HepG2 (cell line): ENCODE data around the gene FBXO9. TPM values are rescaled to one million over a fixed set of nuclear protein-coding genes. Genes with fewer than 3 reads are reported as not detected.

ENCODE experiments used
- AKAP8 ChIP-seq: sonication (generic); formaldehyde crosslinking; IDR thresholded peaks from 2 replicates; pipeline ENCODE4 v1.5.1; 2020; ENCODE audit warnings: mild to moderate bottlenecking, missing genetic modification reagents
- ATF1 ChIP-seq: IDR thresholded peaks from 2 replicates; pipeline ENCODE4 v1.6.1; 2016; ENCODE audit warnings: mild to moderate bottlenecking, control low read depth
- KDM3A ChIP-seq: IDR thresholded peaks from 2 replicates; pipeline ENCODE4 v1.6.1; 2018; ENCODE audit warnings: low read depth, missing compliant biosample characterization
- LRRFIP1 ChIP-seq: sonication (generic); formaldehyde crosslinking; conservative IDR thresholded peaks from 2 replicates; pipeline ENCODE4 v1.4.0; 2020; ENCODE audit warnings: missing genetic modification reagents
- POLR2AphosphoS2 ChIP-seq: IDR thresholded peaks from 2 replicates; pipeline ENCODE4 v1.6.1; 2011; ENCODE audit warnings: low read depth, low read length, improper control_type of control experiment
- SAFB2 ChIP-seq: sonication (generic); formaldehyde crosslinking; IDR thresholded peaks from 2 replicates; pipeline ENCODE4 v1.5.1; 2020; ENCODE audit warnings: missing genetic modification reagents, low read depth, mild to moderate bottlenecking, borderline replicate concordance
- TCF12 ChIP-seq, 2 experiments: fragments of 450-650 bp in 1 of 2; sonication (generic) in 1 of 2; formaldehyde crosslinking in 1 of 2; IDR thresholded peaks; 2 replicates each; pipeline versions ENCODE4 v1.6.1 to v1.8.0; 2017 to 2022; ENCODE audit warnings: antibody characterized with exemption in 1 of 2, mild to moderate bottlenecking in 1 of 2, missing genetic modification reagents in 1 of 2, moderate library complexity in 1 of 2
- THAP11 ChIP-seq: IDR thresholded peaks from 2 replicates; pipeline ENCODE4 v1.6.1; 2016; ENCODE audit warnings: missing biosample characterization, missing genetic modification reagents
- ZBTB38 ChIP-seq: sonication (generic); formaldehyde crosslinking; IDR thresholded peaks from 2 replicates; pipeline ENCODE4 v1.5.1; 2020; ENCODE audit warnings: mild to moderate bottlenecking, missing genetic modification reagents
- ZFAT ChIP-seq: sonication (generic); formaldehyde crosslinking; conservative IDR thresholded peaks from 2 replicates; pipeline ENCODE4 v1.8.1; 2023; ENCODE audit warnings: missing genetic modification reagents, inconsistent platforms
- ZNF382 ChIP-seq: sonication (generic); formaldehyde crosslinking; IDR thresholded peaks from 2 replicates; pipeline ENCODE4 v1.5.0; 2020; ENCODE audit warnings: missing genetic modification reagents, mild to moderate bottlenecking, borderline replicate concordance
- ZNF446 ChIP-seq: sonication (generic); formaldehyde crosslinking; IDR thresholded peaks from 2 replicates; pipeline ENCODE4 v1.5.0; 2020; ENCODE audit warnings: mild to moderate bottlenecking, missing genetic modification reagents
- ZNF709 ChIP-seq: sonication (generic); formaldehyde crosslinking; IDR thresholded peaks from 2 replicates; pipeline ENCODE4 v1.5.0; 2020; ENCODE audit warnings: mild to moderate bottlenecking, missing genetic modification reagents
- ZNF841 ChIP-seq: sonication (generic); formaldehyde crosslinking; IDR thresholded peaks from 2 replicates; pipeline ENCODE4 v1.8.1; 2023; ENCODE audit warnings: missing genetic modification reagents, borderline replicate concordance
- ZSCAN21 ChIP-seq: sonication (generic); formaldehyde crosslinking; IDR thresholded peaks from 2 replicates; pipeline ENCODE4 v1.8.0; 2022; ENCODE audit warnings: mild to moderate bottlenecking, missing genetic modification reagents, moderate library complexity, borderline replicate concordance
- polyA plus RNA-seq, 8 experiments: library from polyadenylated mRNA; depleted of rRNA in 3 of 8; stranded (reverse) in 7 of 8; unstranded in 1 of 8; fragments of >200 nt; fragmentation: Illumina TruSeq in 4 of 8; extraction: Trizol in 4 of 8; gene quantifications; 2 replicates each; pipeline versions ENCODE4 v1.2.1 to v1.2.3, GENCODE V29; 2011 to 2016; ENCODE audit warnings: low read depth in 4 of 8, missing spikeins in 1 of 8, mixed read lengths in 1 of 8; ENCODE audit not compliant: insufficient read depth in 1 of 8
- total RNA-seq, 5 experiments: library from RNA; depleted of rRNA; stranded (reverse); fragments of >200 nt; fragmentation: Illumina TruSeq; extraction: Trizol; gene quantifications; 2 replicates each; pipeline ENCODE4 v1.2.3, GENCODE V29; 2016; ENCODE audit warnings: low read depth in 1 of 5
- TF ChIP-seq, protein P1 (sequence below): sonication (generic); formaldehyde crosslinking; IDR thresholded peaks from 2 replicates; pipeline ENCODE4 v1.4.0; 2020; ENCODE audit warnings: mild to moderate bottlenecking, missing genetic modification reagents
- TF ChIP-seq, protein P2 (sequence below): sonication (generic); formaldehyde crosslinking; IDR thresholded peaks from 2 replicates; pipeline ENCODE4 v1.4.0; 2020; ENCODE audit warnings: mild to moderate bottlenecking, missing genetic modification reagents
- TF ChIP-seq, protein P3 (sequence below): sonication (generic); formaldehyde crosslinking; IDR thresholded peaks from 2 replicates; pipeline ENCODE4 v1.4.0; 2020; ENCODE audit warnings: missing genetic modification reagents

Gene FBXO9
- total and polyA plus RNA-seq, 2 of the 13 experiments (the other 11 are each of a cell fraction or from before 2014, with no cell fraction given), result 64.3 to 98.4 TPM

DNA sequence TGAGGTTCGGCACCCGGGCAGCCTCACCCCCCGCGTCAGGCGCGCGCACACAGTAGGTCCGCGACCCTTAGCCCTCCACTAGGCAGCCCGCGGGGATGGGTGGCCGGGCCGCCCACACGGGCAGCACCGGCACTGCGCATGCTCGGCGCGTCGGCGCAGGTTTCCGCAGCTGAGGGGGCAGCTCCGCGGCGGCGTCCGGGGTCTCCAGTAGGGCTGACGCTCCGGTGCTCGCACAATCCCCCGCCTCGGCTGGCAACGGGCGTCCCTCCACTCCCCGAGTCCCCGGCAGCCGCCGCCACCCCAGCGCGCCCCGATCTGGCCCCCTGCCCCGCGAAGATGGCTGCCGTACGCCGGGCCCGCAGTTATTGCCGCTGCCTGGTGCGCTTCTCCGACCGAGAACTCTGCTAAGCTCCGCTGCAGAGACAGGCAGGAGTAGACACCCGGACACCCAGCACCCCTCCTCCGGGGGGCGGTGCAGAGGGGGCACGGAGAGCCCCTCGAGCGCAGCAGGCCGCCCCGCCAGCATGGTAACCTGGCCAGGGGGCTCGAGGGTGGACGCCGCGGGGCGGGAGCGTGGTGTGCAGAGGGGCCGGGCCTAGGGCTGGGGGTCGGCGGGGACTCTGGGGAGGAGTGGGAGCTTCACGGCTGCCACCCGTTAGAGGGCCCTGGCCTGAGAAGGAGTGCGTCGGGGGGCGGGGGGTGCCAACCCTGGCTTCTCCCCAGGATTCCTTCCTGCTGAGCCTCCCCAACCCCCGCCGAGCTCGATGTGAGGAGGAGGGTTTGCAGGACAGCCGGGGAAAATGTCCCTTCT lies at the start of gene FBXO9 (continued):
- TF ChIP-seq, protein P1, sequence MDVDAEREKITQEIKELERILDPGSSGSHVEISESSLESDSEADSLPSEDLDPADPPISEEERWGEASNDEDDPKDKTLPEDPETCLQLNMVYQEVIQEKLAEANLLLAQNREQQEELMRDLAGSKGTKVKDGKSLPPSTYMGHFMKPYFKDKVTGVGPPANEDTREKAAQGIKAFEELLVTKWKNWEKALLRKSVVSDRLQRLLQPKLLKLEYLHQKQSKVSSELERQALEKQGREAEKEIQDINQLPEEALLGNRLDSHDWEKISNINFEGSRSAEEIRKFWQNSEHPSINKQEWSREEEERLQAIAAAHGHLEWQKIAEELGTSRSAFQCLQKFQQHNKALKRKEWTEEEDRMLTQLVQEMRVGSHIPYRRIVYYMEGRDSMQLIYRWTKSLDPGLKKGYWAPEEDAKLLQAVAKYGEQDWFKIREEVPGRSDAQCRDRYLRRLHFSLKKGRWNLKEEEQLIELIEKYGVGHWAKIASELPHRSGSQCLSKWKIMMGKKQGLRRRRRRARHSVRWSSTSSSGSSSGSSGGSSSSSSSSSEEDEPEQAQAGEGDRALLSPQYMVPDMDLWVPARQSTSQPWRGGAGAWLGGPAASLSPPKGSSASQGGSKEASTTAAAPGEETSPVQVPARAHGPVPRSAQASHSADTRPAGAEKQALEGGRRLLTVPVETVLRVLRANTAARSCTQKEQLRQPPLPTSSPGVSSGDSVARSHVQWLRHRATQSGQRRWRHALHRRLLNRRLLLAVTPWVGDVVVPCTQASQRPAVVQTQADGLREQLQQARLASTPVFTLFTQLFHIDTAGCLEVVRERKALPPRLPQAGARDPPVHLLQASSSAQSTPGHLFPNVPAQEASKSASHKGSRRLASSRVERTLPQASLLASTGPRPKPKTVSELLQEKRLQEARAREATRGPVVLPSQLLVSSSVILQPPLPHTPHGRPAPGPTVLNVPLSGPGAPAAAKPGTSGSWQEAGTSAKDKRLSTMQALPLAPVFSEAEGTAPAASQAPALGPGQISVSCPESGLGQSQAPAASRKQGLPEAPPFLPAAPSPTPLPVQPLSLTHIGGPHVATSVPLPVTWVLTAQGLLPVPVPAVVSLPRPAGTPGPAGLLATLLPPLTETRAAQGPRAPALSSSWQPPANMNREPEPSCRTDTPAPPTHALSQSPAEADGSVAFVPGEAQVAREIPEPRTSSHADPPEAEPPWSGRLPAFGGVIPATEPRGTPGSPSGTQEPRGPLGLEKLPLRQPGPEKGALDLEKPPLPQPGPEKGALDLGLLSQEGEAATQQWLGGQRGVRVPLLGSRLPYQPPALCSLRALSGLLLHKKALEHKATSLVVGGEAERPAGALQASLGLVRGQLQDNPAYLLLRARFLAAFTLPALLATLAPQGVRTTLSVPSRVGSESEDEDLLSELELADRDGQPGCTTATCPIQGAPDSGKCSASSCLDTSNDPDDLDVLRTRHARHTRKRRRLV (CRISPR knock-in tag), result no peak; the same call in 1 of the 2 replicates
- TF ChIP-seq SAFB2 (CRISPR knock-in tag), result peak; percentile 29; the same call in 1 of the 2 replicates
- no peak for TF ChIP-seq AKAP8 (CRISPR knock-in tag)
- TF ChIP-seq ZNF382 (CRISPR knock-in tag), result no peak
- TF ChIP-seq, protein P2, sequence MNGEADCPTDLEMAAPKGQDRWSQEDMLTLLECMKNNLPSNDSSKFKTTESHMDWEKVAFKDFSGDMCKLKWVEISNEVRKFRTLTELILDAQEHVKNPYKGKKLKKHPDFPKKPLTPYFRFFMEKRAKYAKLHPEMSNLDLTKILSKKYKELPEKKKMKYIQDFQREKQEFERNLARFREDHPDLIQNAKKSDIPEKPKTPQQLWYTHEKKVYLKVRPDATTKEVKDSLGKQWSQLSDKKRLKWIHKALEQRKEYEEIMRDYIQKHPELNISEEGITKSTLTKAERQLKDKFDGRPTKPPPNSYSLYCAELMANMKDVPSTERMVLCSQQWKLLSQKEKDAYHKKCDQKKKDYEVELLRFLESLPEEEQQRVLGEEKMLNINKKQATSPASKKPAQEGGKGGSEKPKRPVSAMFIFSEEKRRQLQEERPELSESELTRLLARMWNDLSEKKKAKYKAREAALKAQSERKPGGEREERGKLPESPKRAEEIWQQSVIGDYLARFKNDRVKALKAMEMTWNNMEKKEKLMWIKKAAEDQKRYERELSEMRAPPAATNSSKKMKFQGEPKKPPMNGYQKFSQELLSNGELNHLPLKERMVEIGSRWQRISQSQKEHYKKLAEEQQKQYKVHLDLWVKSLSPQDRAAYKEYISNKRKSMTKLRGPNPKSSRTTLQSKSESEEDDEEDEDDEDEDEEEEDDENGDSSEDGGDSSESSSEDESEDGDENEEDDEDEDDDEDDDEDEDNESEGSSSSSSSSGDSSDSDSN (CRISPR knock-in tag), result peak; percentile 92
- TF ChIP-seq THAP11 (CRISPR knock-in tag), result no peak
- TF ChIP-seq, protein P3, sequence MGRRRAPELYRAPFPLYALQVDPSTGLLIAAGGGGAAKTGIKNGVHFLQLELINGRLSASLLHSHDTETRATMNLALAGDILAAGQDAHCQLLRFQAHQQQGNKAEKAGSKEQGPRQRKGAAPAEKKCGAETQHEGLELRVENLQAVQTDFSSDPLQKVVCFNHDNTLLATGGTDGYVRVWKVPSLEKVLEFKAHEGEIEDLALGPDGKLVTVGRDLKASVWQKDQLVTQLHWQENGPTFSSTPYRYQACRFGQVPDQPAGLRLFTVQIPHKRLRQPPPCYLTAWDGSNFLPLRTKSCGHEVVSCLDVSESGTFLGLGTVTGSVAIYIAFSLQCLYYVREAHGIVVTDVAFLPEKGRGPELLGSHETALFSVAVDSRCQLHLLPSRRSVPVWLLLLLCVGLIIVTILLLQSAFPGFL (CRISPR knock-in tag), result no peak
- TF ChIP-seq ZFAT, result no peak
- peak; percentile 94 for TF ChIP-seq ZSCAN21 (CRISPR knock-in tag)
- TF ChIP-seq ZBTB38, result no peak
- TF ChIP-seq ATF1 (CRISPR knock-in tag), result no peak
- TF ChIP-seq POLR2AphosphoS2, result no peak
- no peak for TF ChIP-seq LRRFIP1 (CRISPR knock-in tag)
- TF ChIP-seq ZNF446, result peak; percentile 70; the same call in 1 of the 2 replicates
- no peak for TF ChIP-seq TCF12 (IDR thresholded peaks at IDR 0.05)
- 0 out of 2 replicates have a peak, but pooled peaks have one; percentile 52 for TF ChIP-seq TCF12 (CRISPR knock-in tag; IDR thresholded peaks at IDR 0.05)
- peak; percentile 43; the same call in 1 of the 2 replicates for TF ChIP-seq ZNF841
- TF ChIP-seq KDM3A (CRISPR knock-in tag), result peak; percentile 62; the same call in 1 of the 2 replicates
- peak; percentile 82 for TF ChIP-seq ZNF709 (CRISPR knock-in tag)
